Measurements from ENCODE around the gene CABP4.

Gene CABP4

DNA sequence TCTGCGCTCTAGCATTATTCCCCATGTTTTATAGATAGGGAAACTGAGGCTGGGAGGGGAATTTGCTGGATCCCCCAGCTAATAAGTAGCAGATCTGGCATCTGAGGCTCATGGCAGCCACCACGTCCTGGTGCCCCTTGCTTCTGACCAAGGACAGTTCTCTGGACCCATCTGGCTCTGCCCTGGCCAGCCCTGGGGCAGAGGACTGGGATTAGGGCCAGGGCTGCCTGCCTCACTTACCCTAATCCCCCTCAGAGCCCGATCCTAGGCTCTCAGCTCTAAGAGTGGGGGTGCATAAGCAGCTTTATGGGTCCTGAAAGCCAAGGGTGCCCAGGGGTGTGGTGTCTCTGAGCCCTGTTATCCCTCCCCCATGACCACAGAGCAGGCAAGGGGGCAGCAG lies at the start of gene CABP4:
Gene CABP4, plus strand, starts transcription at position 301 of the 400 bp plus-strand sequence. Its CDS starts 70 bp downstream, at position 371.
- no peak for DNase-seq (ENCODE audit: low spot score)

DNA sequence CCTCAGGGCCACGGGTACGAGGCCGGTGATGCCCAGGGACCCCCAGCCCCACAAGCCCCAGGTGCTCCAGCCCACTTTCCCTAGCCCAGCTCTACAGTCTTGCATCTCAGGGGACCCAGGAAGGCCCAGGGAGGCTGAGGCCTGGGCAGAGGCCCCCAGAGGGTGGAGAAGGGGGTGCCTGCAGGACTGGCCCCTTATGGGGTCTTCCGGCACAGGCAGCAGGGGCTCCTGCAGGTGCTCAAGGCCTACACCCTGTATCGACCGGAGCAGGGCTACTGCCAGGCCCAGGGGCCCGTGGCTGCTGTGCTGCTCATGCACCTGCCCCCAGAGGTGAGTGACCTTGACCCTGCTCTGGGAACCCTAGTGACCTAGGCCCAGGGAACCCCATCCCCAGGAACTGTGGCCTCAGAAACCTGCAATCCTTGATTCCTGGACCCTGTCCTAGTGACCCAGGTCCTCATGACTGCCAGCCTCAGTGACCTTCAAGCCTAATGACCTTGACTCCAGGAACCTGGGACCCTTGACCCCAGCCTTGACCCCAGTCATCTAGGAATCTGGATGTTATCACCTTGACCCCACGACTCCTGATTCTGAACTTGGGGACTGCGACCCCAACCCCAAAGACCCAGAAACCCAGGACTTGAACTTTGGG lies 49.3 kb upstream of the CABP4 start:
- no peak for DNase-seq (ENCODE audit: low spot score)

DNA sequence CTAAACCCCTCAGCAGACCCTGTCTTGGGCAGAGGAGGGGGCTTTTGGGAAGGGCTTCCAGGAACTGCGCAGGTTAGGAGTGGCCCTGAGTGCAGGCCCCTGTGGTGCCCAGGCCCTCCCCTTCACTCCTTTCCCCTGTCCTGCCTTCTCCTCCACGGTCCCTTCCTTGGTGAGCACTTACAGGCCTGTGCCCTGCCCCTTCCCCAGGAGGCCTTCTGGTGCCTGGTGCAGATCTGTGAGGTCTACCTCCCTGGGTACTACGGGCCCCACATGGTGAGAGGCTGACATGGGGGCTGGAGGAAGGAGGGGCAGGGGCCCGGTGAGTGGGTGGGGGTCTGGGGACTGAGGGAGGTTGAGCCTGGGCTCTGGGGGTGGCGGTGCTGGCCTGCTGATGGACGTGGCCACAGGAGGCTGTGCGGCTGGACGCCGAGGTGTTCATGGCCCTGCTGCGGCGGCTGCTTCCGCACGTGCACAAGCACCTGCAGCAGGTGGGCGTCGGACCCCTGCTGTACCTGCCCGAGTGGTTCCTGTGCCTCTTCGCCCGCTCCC lies 48.7 kb upstream of the CABP4 start:
- no peak for DNase-seq (ENCODE audit: low spot score)

DNA sequence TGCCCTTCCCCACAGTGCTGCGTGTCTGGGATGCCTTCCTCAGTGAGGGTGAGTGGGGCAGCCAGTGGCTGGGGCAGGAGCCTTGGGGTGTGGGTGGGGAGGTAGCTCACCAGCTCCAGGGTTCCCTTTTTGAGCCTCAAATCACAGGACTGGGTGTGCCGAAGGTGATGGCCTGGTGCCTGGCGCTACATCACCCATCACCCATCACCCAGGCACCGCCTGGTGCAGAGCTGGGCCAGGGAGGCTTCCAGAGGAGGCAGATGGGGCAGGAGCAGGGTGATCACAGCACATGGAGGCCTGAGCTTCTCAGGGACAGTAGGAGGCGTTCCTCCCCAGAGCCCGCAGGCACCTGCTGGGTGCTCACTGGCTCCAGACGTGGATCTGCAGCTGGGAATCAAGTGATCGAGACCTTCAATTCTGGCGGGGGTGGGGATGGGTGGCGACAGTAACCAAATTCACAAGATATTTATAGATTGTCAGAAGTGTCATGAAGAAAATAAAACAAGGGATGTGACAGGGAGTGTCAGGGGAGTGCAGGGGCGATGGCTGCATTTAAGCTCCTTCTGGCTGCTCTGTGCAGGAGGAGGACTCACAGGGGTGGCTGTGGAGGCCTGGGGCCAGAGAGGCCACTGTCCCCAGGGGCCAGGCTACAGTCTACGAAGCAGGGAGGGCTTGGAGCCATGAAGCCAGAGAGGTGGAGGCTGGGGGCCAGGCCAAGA lies 48.0 kb upstream of the CABP4 start:
- DNase-seq (ENCODE audit: low spot score) = no peak

DNA sequence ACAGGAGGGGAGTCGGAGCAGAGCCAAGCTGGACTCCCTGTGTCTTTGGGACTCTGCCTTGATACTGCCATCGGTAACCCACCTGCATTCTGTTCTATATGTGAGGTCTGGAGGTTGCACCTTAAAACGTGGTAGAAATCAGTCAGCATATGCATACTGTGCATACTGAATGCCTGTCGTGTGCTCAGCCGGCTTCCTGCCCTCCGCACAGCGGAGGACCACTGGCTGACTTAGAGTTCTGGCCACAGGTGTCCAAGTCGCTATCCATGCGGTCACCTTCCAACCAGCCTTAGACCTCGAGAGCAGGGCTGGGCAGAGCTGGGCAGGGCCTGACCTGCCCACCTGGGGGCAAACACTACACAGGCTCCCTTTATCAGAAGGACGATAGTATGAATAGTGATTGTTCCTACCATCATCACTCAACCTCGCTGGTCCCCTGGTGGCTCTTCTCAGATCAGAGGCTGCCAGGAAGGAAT lies 47.4 kb upstream of the CABP4 start:
- no peak for DNase-seq (ENCODE audit: low spot score)

DNA sequence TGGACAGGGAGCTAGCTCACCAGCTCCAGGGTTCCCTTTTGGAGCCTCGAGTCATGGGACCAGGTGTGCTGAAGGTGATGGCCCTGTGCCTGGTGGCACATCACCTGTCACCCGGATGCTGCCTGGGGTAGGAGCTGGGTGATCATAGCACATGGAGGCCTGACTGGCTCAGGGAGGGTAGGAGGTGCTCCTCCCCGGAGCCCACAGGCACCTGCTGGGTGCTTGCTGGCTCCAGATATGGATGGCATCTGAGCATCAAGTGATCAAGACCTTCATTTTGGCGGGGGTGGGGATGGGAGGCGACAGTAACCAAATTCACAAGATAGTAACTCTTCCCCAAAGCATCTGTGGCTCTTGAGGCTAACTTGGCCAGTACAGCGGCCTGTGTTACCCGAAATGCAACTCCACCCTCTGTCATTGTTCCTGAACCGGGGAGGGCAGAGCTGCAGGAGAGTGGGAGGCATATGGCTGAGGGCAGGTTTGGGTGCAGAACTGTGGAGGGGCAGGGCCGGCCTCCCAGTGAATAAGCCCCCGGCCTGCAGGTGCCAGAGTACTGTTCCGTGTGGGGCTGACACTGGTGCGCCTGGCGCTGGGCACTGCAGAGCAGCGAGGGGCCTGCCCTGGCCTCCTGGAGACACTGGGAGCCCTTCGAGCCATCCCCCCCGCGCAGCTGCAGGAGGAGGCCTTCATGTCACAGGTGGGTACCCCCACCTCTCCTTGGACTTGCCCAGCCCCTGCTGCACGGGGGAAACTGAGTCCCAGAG lies 46.5 kb upstream of the CABP4 start:
- no peak for DNase-seq (ENCODE audit: low spot score)

DNA sequence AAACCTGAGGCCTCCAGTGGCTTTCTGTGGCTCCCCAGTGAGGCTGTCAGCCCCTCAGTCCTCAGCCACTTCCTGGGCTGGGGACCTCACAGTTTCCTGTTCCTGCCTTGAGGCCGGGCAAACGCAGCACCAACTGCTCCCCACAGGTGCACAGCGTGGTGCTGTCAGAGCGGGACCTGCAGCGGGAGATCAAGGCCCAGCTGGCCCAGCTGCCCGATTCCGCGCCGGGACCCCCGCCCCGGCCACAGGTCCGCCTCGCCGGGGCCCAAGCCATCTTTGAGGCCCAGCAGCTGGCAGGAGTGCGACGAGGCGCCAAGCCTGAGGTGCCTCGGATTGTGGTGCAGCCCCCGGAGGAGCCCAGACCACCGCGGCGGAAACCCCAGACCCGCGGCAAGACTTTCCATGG lies 45.9 kb upstream of the CABP4 start:
- DNase-seq (ENCODE audit: low spot score) = no peak

DNA sequence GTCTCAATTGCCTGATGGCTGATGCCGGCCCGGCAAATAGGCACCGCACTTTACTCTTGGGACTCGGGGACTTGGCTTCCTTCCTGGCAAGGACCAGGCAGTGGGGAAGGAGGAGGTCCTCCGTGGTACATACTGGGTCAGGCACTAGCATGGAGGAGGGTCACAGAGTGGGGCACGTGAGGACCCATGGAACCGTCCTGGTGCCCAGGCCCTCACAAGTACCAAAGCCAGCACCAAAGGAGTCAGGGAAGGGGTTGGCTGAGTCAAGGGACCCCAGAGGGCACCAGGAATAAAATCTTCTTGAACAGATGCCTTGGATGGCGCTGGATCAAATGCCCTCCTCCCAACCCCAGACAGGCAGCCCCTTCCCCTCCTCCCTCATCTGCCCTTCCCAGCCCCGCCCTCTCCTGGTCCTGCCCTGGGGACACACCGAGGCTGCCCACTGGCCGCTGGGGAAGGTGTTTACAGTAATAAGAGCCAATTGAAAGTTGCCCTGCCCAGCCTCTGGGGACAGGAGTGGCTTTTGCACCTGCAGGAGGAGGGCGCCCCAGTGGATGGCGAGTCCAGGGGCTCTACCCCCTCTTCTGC lies 45.3 kb upstream of the CABP4 start:
- no peak for DNase-seq (ENCODE audit: low spot score)

DNA sequence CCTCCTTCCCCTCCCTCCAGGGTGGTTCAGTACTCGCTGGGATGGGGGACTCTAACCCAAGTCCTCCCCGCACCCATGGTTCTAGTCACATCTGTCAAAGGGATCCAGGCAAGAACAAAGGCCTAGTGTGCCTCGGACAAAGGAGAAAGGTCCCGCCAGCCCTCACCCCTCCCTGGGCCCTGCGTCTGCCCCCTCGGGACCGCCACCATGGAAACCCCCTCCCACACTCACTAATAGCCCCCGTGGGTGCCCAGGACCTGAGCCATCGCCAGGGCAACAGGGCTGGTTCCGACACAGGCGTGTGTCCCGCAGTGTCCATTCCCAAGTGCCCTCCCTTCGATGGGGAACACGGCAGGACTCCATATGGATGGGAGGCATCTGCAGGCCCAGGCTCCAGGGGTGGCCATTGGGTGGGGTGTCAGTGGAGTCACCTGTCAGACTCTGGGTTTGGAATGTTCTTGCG lies 44.8 kb upstream of the CABP4 start:
- DNase-seq (ENCODE audit: low spot score) = no peak

DNA sequence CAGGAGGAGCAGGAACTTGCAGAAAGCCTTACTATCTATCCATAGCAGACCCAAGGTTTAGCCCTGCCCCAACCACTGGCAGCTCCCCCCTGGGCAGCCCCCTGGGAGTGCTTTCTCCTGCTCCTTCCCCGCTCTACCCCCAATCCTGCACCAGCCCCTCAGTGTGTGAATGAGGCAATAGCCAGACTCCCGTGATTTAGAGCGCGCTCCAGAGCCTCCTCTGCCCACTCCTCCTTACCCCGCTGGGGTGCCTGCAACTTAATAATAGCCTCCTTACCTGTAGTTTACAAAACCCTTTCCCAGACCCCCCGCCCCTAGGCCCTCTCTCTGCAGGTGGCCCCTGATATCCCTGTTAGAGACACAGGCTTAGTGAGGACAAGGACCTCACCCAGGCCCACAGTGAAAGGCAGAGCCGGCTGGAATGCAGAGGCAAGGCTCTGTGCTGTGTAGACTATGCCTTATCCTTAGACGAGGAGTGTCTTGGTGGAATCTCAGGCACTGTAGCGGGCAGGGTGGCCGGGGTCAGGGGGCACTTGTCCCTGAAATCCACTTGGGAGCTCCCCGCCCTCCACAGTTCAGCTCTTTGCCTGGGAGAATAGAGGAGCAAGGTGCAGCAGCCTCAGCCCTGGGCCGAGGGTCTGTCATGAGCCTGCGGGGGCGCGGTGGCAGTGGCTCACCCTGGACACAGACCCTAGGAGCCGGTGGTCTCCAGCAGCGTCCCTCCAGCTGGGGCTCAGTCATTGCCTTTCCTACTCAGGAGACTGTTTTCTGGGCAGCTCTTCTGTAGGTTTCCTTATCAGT lies 44.0 kb upstream of the CABP4 start:
- no peak for DNase-seq (ENCODE audit: low spot score)

DNA sequence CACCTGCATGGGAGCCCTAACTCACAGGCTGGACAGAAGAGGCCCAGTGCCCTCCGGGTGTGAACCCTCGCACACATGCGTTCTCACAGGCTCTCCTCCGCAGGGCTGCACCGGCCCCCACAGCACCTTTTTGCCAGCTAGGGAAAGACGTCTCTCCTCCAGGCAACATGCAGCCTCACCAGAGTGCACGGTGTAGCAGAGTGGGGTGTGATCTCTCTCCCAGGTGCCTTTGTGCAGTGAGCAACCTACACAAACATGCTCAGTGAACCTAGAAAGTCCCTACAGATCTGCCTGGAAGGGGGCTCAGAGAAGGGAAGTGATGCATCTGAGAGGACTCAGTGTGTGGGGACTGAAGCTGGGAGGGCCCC lies 43.4 kb upstream of the CABP4 start:
- DNase-seq (ENCODE audit: low spot score) = no peak

DNA sequence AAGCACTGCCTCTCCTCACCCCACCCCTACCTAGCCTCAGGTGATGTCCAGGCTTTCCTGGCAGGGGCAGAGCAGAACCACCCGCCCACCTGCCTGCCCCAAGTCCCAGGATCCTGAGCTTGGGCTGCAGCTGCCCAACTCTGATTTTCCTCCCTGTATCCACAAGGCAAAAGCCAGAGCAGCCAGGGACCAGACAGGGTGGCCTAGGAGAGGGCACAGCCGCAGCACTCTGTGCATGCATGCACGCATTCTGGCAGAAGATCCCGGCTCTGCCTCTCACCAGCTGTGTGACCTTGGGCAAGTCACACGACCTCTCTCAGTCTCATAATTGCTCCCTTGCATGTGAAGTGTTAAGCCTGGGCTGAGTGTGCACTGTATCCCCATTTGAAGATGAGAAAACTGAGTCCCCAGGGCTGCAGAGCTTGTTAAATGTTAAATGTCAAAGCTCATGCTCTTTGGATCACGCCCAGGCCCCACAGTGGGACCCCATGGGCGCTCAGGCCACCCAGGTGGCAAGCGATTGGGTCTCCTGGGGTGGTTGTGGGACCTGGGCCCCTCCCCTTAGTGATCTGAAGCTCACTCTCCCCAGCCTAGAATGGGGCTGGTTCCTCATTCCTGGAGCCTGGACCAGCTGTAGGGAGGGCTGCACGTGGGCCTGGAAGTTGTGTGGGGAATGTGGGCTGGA lies 42.5 kb upstream of the CABP4 start:
- no peak for DNase-seq (ENCODE audit: low spot score)

DNA sequence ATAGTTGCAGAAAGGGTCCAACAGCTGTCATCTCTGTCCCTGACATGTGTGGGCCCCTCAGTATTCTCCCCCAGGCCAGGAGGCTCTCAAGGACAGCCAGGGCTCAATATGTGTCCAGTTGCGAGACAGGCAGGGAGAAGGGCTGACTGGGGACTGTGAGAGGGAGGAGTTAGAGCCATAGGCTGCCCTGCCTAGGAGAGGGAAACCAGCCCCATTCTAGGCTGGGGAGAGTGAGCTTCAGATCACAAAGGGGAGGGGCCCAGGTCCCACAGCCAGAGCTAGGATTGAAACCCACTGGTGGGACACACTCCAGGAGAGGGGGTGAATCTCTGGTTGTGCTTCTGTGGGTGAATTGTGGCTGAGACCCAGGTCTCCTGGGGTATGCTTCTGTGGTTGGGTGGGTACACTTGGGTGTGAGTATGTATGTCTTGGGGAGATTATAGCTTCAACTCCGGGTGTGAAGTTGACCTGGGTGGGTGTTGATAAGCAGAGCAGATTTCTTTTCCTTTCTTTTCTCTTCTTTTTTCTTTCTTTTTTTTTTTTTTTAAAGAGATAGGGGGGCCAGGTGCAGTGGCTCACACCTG lies 41.8 kb upstream of the CABP4 start:
- no peak for DNase-seq (ENCODE audit: low spot score)

DNA sequence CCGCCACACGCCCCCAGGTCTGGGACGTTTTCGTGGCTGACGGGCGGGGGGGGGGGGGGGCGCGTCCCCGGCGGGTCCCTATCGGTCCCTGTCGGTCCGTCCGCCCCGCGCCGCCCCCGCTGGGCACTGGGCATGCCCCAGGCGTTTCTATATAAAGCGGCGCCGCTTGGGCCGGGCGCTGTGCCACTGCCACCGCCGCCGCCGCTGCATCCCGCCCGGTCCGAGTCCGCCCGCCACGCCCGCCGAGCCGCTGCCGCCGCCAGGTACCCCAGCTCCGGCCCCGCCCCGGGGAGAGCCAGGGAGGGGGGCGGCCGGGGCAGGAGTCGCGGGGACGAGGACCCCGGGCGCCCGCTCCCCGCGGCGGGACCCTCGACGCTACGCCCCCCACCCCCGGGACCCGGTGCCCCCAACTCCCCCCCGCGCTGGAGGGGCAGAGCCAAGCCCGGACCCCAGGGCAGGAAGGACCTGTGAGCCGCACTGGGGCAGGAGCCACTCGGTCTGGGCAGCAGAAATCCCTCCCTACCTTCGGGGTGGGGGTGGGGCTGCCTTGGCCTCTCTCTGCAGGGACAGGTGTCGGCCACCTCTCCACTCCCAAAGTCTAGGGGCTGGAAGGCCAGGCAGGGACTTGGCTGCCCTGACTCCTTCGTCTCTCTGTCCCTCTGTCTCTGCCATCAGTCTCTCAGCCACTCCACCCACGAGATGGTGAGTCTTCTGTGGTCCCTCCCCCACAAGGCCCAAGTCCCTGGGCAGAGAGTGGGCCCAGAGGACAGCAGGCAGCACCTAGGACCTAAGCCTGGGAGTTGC lies 39.5 kb upstream of the CABP4 start, which contains the start of gene CARNS1:
Gene CARNS1, plus strand, starts transcription at position 178 of the 804 bp plus-strand sequence. Its CDS starts 522 bp downstream, at position 700.
- DNase-seq (ENCODE audit: low spot score) = no peak

DNA sequence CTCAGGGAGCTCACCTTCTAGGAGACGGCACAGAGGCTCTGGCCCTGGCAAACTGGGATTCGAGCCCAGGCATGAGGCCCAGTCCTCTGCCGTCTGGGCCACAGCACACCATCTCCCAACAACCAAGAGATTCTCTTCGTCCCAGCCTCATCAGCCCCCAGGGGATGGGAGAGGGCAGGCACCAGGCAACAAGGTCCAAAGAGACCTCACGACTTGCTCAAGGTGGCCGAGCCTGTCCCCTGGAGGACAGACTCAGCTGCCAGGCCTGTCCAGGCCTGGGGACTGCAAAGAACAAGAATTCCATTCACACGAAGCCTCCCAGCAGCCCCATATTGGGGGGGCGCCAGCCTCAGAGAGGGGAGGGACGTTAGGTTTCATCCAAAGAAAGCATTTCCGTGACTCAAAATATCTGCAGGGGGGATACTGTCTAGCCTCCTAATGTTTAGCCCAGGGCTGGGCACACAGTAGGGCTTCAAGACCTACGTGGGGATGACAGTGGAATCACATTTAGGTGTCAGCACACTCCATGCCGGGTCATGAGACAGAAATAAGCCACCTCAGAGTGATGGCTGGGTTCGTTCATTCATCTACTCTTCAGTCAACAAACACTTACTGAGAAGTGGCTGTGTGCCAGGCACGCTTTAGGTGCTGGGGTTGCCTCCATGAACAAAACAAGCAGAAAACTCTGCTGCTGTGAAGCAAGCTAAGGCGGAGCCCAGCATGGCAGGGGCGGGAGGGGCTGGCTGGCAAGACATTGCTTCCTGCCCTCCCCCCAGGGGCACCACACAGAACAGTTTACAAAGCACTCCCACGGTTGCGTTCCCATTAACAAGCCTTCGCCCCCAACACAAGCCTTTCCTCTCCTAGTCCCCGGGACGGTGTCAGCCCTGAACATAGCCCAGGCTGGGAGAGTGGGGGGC lies 38.5 kb upstream of the CABP4 start:
- DNase-seq (ENCODE audit: low spot score) = no peak

DNA sequence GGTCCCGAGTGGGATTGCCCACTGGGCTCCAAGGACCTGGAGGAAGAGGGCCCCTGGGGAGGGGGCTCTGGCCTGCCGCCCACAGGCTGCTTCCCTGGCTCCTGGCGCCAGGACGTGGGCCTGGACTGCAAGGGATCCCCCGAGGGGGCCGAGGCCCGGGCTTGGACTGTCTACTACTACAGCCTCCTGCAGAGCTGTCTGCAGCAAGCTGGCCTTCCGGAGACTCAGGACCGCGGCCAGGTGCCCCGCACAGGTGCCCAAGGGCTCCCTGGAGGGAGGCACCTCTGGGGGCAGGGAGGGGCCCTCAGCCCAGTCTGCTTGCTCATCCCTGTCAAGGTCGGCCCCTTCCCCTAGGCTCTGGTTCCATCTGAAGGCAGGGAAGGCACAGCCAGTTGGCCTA lies 37.7 kb upstream of the CABP4 start:
- no peak for DNase-seq (ENCODE audit: low spot score)

DNA sequence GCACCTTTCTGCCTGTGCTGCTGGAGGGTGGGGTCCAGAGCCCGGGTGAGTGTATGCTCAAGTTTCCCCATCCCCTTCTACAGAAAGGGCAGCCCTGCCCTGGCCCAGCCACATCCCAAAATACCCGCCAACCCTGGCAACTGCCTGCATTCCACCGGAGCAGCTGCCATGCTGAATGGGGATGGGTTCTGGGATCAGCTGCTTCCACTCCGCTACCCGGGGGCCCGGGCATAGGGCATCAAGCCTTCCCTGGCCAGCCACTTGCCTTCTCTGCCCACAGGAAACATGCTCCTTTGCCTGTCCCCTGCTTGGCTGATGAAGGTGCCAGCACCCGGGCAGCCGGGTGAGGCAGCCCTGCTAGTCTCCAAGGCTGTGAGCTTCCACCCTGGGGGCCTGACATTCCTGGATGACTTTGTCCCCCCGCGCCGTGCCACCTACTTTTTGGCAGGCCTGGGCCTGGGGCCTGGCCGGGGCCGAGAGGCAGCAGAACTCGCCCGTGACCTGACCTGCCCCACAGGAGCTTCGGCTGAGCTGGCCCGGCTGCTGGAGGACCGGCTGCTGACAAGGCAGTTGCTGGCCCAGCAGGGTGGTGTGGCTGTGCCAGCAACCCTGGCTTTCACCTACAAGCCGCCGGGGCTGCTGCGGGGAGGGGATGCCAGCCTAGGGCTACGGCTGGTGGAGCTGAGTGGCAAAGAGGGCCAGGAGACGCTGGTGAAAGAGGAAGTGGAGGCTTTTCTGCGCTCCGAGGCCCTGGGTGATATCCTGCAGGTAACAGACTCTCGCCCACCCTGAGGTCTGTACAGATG lies 36.5 kb upstream of the CABP4 start:
- DNase-seq (ENCODE audit: low spot score) = peak; percentile 78
